ENCODE measurements around the gene VWA2. TPM values are rescaled to one million over a fixed set of nuclear protein-coding genes. Genes with fewer than 3 reads are reported as not detected.

Gene VWA2
- polyA plus RNA-seq, 2 of the 4 experiments (the other 2 are of a cell fraction): not detected

DNA sequence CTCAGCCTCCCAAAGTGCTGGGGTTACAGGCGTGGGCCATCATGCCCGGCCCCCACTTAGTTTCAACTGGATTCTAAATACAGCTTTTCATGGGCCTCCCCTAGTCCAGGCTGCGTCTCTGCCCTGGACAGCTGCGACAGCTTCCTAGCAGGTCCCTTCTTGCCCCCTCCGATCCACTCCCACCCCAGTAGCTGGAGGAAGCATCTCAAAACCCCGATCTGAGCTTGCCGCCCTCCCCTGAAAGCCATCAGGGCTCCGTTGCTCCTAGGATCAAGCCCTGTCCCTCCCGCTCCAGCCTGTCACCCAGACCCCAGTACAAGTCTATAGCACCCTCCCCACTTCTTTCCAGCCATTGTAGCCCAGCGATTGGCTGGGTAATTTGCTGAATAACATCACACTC lies 64.5 kb downstream of the VWA2 start (continued):
- TF ChIP-seq POLR2AphosphoS2 (conservative IDR thresholded peaks at IDR 0.05; ENCODE audit: low read length): no peak
- no peak for TF ChIP-seq ZSCAN20 (CRISPR knock-in tag; IDR thresholded peaks at IDR 0.05)

DNA sequence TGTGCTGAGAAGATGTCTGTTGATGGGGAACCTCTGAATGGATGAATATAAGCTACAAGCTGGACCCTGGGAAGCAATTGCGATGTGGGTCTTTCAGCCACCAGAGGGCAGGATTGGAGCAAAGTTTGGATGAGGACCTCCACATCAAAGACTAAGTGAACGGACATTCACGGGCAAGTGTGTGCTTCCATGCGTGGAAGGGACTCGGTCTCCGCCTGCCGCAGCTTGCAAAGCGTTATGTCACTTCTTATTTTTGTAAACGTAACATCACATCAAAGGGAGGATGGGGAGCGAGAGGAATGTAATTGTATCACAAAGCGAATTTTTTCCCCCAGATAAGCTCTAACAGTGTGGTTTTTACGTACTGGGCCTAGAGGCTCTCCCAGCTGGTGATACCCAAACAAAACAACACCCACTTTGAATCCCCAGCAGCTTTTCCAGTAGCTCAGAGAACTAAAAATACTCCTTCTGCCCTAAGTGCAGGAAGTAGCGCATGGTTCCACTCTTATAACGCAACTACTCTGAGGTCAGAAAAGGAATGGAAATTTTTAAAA lies 65.0 kb downstream of the VWA2 start:
- FAIRE-seq (no peak), ATAC-seq (peak; percentile 67 to 80), DNase-seq (ENCODE audit: low read depth in 1 of 2, low spot score in 1 of 2) (peak; percentile 79 to 80)
- ChIA-PET POLR2A (interaction anchor here (1.0 to 1.8 kb wide), 5 partner anchors 68 to 223 kb away, joined by 3 to 8 read pairs (median 3); no protein-coding TSS in a partner anchor), CTCF (interaction anchor here (0.6 to 3.1 kb wide), 93 partner anchors 8 to 573 kb away, joined by 3 to 140 read pairs (median 6); partner anchors contain the start of genes AFAP1L2 and FHIP2A)
- H3K27ac ChIP-seq: peak overlapping the region; percentile 62 to 78
- peak overlapping the region; percentile 29 for H3K4me3 ChIP-seq
- WGBS (ENCODE audit: missing lambda C conversion rate): 16% methylated on average over 14 of the region's 14 CpGs
- H3K4me2 ChIP-seq: peak overlapping the region; percentile 89
- H3K9me3 ChIP-seq: no peaks in the 10 kb centered on the region
- peaks cover 28% of the 10 kb centered on the region for H3K4me1 ChIP-seq
- TF ChIP-seq, protein P1, sequence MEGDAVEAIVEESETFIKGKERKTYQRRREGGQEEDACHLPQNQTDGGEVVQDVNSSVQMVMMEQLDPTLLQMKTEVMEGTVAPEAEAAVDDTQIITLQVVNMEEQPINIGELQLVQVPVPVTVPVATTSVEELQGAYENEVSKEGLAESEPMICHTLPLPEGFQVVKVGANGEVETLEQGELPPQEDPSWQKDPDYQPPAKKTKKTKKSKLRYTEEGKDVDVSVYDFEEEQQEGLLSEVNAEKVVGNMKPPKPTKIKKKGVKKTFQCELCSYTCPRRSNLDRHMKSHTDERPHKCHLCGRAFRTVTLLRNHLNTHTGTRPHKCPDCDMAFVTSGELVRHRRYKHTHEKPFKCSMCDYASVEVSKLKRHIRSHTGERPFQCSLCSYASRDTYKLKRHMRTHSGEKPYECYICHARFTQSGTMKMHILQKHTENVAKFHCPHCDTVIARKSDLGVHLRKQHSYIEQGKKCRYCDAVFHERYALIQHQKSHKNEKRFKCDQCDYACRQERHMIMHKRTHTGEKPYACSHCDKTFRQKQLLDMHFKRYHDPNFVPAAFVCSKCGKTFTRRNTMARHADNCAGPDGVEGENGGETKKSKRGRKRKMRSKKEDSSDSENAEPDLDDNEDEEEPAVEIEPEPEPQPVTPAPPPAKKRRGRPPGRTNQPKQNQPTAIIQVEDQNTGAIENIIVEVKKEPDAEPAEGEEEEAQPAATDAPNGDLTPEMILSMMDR (IDR thresholded peaks at IDR 0.05): peak; percentile 93
- TF ChIP-seq SMC3 (IDR thresholded peaks at IDR 0.05) (peak; percentile 96), CBX8 (IDR thresholded peaks at IDR 0.05) (no peak), RAD21 (conservative IDR thresholded peaks at IDR 0.05 in 1 of 2, IDR thresholded peaks at IDR 0.05 in 1 of 2) (peak; percentile 96 to 98)

DNA sequence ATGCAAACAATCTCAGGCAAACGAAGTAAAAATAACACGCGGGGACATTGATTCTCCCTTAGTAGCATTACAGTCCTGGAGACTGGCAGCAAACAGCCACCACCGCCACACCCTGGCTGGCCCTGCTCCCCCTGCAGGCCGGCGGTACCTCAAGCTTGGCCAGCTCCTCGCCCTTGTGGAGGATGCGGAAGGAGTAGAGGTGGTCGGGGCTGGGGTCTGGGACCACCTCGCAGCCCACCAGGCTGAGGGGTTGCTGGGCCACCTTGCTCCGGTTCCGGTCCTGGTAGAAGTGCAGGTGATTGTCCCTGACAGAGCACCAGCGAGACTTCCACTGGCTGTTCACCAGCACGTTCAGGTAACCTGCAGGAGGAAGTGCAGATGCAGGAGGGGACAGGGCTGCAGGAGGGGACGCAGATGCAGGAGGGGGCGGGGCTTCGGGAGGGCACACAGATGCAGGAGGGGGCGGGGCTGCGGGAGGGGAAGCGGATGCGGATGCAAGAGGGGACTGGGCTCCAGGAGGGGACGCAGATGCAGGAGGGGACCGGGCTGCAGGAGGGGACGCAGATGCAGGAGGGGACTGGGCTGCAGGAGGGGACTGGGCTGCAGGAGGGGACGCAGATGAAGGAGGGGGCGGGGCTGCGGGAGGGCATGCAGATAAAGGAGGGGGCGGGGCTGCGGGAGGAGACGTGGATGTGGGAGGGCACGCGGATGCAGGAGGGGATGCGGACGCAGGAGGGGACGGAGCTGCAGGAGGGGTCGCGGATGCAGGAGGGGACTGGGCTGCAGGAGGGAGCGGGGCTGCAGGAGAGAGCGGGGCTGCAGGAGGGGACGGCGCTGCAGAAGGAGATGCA lies 65.7 kb downstream of the VWA2 start:
- Histone ChIP-seq H3K4me1 (peaks cover 28% of the 10 kb centered on the region), H3K4me3 (peak overlapping the region; percentile 29; the same call in 2 of the 3 replicates), H3K27ac (peak overlapping the region; percentile 62 to 78), H3K9me3 (no peaks in the 10 kb centered on the region), H3K4me2 (peak overlapping the region; percentile 89)
- ATAC-seq (peak; percentile 58 to 78; a peak in 5 of 6 replicates), FAIRE-seq (no peak), DNase-seq (ENCODE audit: low read depth in 1 of 2, low spot score in 1 of 2) (peak in 1 of 2 experiments; percentile 37)
- TF ChIP-seq RAD21 (conservative IDR thresholded peaks at IDR 0.05 in 1 of 2, IDR thresholded peaks at IDR 0.05 in 1 of 2) (peak in 1 of 2 experiments; percentile 33; a peak in 1 of 5 replicates), CHD2 (IDR thresholded peaks at IDR 0.05; ENCODE audit: low read length, partially characterized antibody) (no peak)
- WGBS (ENCODE audit: missing lambda C conversion rate): 63% methylated on average over 24 of the region's 41 CpGs
- CTCF ChIA-PET: interaction anchor here (0.6 to 3.1 kb wide), 79 partner anchors 8 to 517 kb away, joined by 3 to 140 read pairs (median 7); partner anchors contain the start of genes AFAP1L2 and FHIP2A
- POLR2A ChIA-PET: interaction anchor here (1.0 to 1.8 kb wide), 3 partner anchors 68 to 223 kb away, joined by 3 to 8 read pairs (median 3); no protein-coding TSS in a partner anchor

DNA sequence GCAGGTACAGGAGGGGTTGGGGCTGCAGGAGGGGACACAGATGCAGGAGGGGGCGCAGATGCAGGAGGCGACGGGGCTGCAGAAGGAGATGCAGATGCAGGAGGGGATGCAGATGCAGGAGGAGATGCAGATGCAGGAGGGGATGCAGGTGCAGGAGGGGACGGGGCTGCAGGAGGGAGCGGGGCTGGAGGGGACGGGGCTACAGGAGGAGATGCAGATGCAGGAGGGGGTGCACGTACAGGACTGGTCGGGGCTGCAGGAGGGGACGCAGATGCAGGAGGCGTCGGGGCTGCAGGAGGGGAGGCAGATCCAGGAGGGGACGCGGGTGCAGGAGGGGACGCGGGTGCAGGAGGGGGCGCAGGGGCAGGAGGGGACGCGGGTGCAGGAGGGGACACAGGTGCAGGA lies 66.5 kb downstream of the VWA2 start:
- no peak for DNase-seq (ENCODE audit: low read depth in 1 of 2, low spot score in 1 of 2)
- Histone ChIP-seq H3K27ac (no peak overlapping the region), H3K9me3 (no peaks in the 10 kb centered on the region), H3K4me1 (peaks cover 28% of the 10 kb centered on the region), H3K4me2 (no peak overlapping the region), H3K4me3 (no peak overlapping the region)
- no peak for FAIRE-seq
- WGBS (ENCODE audit: missing lambda C conversion rate): 95% methylated on average over 4 of the region's 18 CpGs
- ATAC-seq: no peak
- no peak for TF ChIP-seq FOXS1 (CRISPR knock-in tag; IDR thresholded peaks at IDR 0.05)
- TF ChIP-seq HOXA7 (CRISPR knock-in tag; IDR thresholded peaks at IDR 0.05): no peak
- no peak for TF ChIP-seq KDM1A (IDR thresholded peaks at IDR 0.05; ENCODE audit: low read depth)
- no peak for TF ChIP-seq NFE2L2 (conservative IDR thresholded peaks at IDR 0.05; ENCODE audit: low read length)
- TF ChIP-seq ZFP36 (IDR thresholded peaks at IDR 0.05; ENCODE audit: borderline replicate concordance, partially characterized antibody): no peak
- TF ChIP-seq, protein P2, sequence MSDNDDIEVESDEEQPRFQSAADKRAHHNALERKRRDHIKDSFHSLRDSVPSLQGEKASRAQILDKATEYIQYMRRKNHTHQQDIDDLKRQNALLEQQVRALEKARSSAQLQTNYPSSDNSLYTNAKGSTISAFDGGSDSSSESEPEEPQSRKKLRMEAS (IDR thresholded peaks at IDR 0.05): no peak
- TF ChIP-seq RCOR1 (IDR thresholded peaks at IDR 0.05; ENCODE audit: low read depth, low read length): no peak
- no peak for TF ChIP-seq POLR2A (IDR thresholded peaks at IDR 0.05; ENCODE audit: low read length)
- TF ChIP-seq BHLHE40 (IDR thresholded peaks at IDR 0.05; ENCODE audit: low read depth, low read length): no peak
- TF ChIP-seq CBX8 (IDR thresholded peaks at IDR 0.05): no peak
- TF ChIP-seq FOSL2 (IDR thresholded peaks at IDR 0.05): no peak
- no peak for TF ChIP-seq FOSL2 (CRISPR knock-in tag; IDR thresholded peaks at IDR 0.05)
- TF ChIP-seq FOSB (CRISPR knock-in tag; IDR thresholded peaks at IDR 0.05): no peak
- no peak for TF ChIP-seq CHD2 (IDR thresholded peaks at IDR 0.05; ENCODE audit: low read length, partially characterized antibody)
- TF ChIP-seq NR3C1 (IDR thresholded peaks at IDR 0.05): no peak
- no peak for TF ChIP-seq TFCP2L1 (CRISPR knock-in tag; IDR thresholded peaks at IDR 0.05)
- ChIA-PET POLR2A (no interaction called here), CTCF (interaction anchor here (2.2 to 3.1 kb wide), 4 partner anchors 35 to 130 kb away, joined by 9 to 140 read pairs (median 46); partner anchors contain the start of gene AFAP1L2)

All from A549 (cell line).